ENCODE results near the gene ZNF488.
A peak's percentile ranks its signal among the peaks of the same experiment; 100 is the strongest.

Gene ZNF488

DNA sequence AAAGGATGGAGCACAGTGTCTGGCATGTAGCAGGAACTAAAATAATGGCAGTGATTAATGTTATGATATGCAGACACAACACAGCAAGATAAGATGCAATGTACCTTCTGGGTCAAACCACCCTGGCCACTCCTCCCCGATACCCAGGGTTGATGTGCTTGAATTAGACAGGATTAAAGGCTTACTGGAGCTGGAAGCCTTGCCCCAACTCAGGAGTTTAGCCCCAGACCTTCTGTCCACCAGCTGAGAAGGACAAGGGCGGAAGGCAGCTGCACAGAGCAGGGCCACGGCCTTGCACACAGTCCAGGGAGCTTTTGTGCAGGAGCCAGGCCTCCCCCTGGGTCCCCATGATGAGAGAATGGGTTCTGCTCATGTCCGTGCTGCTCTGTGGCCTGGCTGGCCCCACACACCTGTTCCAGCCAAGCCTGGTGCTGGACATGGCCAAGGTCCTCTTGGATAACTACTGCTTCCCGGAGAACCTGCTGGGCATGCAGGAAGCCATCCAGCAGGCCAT, 35.9 kb downstream of the ZNF488 start, which contains the start of gene RBP3:
Gene RBP3, plus strand, starts transcription at position 226 of the 514 bp plus-strand sequence. Its CDS starts 122 bp downstream, at position 348.
- DNase-seq, result no peak

DNA sequence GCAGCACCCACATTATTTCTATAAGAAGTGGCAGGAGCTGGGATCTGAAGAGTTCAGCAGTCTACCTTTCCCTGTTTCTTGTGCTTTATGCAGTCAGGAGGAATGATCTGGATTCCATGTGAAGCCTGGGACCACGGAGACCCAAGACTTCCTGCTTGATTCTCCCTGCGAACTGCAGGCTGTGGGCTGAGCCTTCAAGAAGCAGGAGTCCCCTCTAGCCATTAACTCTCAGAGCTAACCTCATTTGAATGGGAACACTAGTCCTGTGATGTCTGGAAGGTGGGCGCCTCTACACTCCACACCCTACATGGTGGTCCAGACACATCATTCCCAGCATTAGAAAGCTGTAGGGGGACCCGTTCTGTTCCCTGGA, 36.8 kb downstream of the ZNF488 start:
- no peak for DNase-seq

DNA sequence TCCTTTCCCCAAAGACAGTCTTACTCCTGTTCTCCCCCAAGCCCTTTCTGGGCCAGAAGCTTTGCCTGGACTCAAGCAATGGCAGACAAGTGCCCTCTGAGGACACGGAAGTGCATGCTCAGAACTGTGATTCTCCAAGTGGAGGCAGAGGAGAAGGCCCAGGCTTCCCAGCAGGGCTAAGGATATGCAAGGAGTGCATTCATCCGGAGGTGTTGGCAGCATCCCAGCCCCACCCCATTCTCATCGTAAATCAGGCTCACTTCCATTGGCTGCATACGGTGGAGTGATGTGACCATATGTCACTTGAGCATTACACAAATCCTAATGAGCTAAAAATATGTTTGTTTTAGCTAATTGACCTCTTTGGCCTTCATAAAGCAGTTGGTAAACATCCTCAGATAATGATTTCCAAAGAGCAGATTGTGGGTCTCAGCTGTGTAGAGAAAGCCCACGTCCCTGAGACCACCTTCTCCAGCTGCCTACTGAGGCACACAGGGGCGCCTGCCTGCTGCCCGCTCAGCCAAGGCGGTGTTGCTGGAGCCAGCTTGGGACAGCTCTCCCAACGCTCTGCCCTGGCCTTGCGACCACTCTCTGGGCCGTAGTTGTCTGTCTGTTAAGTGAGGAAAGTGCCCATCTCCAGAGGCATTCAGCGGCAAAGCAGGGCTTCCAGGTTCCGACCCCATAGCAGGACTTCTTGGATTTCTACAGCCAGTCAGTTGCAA, 37.4 kb downstream of the ZNF488 start:
- DNase-seq, result no peak

DNA sequence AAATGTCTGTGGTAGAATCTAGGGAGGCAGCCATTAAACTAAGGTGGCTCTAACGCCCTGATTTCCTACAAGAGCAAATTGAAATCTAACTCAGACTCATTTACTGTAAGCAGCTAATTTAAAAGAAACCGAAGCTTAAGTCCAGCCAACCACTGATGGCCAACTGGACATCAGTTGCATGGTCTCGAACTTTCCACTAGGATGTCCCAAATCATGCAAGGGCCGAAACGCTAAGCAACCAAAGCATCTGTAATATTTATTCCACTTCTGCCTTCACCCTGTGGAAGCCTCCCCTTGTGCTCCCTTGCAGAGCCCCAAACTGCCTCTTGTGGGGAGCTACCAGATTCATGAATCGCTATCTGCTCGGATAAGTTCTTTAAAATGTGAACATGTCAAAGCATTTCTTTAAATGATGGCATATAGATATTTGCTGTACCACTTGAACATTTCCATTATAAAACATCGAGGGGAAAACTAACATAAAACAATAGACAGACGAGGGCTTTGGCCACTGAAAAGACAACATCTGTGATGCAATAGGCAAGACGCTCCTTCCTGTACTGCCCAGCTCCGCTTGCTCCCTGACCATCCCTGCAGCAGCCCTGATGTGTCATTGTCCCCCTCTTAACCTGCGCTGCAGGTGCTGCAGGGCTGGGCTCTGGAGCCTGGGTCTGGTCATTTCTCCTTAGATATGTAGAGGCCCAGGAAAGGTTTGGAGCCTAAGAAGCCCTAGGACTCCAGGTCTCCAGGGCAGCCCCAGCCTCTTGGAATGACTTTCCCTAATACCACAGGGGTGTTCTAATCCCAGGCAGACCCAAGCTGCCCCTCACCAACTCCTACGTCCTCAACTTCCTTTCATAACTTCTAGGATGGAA, 38.9 kb downstream of the ZNF488 start:
- no peak for DNase-seq

DNA sequence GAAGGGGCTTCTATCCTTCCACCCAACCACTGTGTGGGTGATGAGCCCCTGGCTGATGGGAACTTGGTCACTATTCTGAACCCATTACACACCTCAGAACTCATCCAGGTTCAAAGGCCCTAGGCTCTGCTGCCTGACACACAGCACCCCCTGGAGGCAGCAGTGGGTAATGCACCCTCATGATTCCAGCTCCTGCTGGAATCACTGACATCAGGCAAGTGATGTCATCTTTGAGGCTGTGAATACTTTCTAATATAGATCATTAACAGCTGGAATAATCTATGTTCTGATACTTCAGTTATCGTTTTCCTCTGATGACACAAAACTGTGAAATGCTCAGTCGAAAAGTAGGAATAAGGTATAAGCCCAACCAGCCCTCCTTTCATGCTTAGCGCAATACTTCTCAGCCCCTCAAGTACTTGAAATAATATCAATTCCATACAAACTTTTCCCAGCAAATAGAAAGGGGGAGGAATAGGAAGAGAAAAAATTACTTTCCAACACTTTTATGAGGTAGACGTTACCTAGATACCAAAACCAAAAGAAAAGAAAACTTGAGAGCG, 43.4 kb downstream of the ZNF488 start:
- peak; percentile 69 to 76 (median 73) for DNase-seq

DNA sequence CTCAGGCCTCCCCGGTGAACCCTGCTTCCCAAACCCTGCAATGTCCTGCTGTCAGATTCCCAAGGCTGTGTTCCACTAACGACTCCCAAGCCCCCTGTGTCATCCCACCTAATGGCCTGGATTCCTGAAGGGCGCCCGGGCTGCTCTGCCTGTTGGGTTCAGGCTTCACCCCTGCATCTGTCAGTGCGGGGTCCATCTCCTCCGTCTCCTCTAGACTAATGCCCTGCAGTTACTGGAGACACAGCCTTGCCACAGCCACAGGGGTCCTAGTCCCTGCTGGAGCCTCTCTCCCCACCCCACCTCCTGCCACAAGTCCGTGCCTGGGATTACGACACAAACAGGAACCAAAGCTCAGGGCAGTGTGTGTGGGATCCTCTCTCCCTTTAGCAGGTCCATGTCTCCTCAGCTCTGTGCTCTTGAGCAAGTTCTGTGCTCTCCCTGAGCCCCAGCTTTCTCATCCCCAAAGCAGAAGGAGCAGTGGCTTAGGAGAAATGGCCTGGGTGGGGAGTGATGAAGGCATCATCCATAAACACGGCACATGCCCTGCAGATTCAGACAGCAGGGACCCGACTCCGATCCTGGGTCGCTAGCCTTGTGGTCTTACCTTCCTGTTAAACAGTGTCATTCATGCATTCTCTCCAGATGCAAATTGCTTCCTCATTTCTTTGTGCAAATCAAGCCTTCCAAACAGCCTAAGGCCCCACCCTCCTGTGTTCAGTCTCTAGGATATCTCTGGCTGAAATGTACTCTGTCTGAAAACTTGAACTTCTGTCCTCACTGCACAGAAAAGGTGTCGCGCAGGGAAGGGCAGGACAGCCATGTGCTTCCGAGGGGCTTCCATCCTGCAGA, 44.1 kb downstream of the ZNF488 start:
- DNase-seq, result peak in 2 of 3 donors; percentile 10 to 15

DNA sequence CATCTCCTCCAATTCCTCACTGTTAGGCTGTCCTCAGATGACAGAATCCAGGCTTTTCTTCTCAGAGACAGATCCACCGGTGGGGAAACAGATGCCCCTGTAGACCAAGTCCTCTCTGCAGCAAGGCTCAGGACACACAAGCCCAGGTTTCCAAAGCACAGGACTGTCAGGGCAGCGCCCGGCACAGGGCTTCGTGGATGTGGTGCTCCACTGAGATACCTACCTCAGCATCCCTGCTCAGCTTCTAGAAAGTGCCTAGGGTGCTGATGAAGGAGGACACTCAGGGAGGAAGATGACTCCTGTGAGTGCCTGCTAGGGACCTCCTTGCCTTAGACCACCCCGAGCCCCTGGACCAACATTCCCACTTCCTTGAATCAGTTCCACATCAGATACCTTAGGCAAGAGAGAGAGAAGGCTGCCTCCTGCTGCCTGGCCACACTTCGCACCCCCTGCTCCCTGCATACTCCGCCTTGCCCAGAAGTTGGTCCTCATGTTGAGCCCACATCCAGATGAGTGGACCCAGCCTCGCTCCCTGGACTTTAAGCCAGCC, 44.8 kb downstream of the ZNF488 start:
- DNase-seq, result no peak

DNA sequence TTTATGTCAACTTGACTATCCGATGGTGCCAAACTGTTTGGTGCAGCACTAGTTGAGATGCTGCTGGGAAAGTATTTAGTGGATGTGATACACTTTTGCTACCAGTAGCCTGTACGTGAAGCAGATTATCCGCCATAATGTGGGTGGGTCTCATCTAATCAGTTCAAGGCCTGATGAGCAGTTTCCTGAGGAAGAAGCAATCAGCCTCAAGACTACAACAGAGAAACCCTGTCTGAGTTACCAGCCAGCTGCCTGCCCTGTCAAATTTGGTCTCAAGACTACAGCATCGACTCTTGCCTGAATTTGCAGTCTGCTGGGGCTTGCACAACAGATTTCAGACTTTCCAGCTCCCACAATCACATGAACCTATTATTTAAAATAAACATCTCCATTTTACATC, 46.8 kb downstream of the ZNF488 start:
- DNase-seq, result no peak

DNA sequence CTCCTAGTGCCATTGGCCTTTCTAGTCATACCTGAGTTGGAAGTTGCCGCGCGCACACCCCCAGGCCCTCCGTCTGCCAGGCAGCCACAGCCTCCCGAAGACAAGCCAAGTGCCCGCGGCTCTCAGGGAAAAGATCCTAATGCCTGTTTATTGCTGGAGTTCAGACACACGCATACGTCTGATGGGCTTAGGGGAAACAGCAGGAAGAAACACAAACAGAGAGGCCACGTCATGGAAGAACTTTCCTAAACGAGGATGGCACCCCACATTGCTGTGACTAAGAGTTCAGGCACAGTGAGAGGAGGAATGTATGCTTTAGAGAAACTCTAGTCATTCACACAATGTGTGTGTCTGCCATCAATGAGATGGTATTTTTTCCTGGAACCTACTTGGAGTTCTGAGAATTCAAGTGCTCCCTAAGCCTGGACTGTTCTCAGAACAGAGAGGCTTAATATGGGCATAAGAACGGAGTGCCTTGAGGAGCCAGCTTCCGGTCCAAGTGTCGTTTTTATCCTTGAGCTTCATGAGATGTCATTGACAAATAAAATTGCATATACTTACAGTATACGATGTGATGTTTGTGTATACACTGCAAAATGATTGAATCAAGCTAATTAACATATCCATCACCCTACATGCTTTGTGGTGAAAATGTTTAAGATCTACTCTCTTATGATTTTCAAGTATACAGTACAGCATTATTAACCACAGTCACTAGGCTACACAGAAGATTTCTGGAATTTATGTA, 47.5 kb downstream of the ZNF488 start:
- no peak for DNase-seq

DNA sequence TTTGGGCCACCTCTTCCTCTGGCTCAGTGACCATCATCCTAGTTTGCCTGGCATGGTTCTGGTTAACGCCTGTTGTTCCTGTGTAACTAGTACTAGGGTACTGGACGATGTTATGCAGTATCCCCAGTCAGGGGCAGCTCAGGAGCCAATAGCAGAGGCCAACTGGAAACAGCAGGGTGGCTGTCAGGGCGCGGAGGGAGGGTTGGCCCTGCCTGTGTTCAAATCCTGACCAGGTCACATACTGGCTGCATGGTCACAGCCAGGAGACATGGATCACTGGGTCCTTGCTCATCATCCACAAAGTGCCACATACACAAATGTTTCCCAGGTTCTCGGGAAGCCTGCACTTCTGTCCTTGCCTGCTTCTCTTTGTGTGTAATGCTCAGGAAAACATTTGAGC, 48.2 kb downstream of the ZNF488 start:
- DNase-seq, result no peak

DNA sequence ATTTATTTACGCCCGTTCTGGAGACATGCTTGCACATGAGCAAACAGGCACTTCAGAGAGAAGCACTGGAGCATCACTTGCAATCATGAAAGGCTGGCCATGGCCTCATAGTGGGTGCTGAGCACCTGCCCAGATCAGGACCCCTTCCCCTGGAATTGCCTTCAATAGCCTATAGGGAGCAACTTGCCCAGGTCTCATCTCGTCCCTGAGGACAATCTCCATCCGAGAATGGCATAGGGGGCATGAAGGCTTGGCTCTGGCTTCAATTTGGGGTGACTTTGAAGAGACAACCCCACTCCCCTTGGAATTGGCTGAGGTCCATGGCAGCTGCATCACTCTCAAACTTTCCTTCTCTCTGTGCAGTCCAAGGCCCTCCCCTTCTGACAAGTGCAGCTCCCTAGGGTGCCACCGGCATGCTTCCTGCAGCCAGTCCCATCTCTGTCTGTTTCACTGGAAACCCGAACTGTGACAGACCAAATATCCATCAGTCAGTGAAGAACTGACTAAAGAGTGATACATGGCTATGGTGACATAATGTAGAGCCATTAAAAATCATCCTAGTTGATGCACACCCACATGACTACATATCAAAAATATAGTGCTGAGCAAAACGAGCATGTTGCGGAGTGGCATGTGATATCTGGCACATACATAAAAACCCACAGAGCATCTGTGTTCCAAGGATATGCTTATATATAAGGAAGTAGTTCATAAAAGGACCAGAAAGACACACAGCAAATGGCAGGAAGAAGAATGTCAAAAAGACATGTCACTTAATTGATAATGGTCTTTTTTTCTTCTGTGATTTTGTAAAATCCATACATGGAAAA, 49.4 kb downstream of the ZNF488 start:
- DNase-seq, result no peak

DNA sequence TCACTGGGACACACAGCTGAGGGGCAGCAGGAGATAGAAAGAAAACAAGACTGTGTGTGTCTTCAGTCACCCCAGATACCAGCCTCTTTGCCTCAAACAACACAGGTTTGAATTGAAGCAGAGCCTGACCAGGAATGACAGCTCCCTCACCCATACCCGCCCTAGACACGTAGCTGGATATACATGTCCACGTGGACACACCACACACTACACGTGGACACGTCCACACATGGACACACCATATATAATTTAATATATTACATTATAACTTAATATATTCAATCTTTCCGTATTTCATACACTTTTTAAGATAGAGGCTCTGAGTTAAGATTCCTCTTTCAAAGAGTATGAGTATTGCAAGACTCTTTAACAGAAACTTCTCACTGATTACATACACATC, 50.6 kb downstream of the ZNF488 start:
- DNase-seq, result no peak

DNA sequence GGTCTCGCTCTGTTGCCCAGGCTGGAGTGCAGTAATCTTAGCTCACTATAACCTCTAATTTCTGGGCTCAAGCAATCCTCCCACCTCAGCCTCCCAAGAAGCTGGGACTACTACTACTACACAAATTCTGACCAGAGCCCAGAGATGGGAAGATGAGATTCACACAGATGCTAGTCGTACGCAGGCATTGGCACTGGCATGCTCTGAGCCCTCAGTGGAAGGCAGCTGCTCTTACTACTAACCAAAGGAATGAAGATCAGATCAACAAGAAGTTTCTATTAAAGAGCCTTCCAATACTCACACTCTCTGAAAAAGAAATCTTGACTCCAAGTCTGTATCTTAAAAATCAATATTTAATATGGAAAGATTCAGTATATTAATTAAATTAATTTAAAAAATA, 51.1 kb downstream of the ZNF488 start:
- no peak for DNase-seq

DNA sequence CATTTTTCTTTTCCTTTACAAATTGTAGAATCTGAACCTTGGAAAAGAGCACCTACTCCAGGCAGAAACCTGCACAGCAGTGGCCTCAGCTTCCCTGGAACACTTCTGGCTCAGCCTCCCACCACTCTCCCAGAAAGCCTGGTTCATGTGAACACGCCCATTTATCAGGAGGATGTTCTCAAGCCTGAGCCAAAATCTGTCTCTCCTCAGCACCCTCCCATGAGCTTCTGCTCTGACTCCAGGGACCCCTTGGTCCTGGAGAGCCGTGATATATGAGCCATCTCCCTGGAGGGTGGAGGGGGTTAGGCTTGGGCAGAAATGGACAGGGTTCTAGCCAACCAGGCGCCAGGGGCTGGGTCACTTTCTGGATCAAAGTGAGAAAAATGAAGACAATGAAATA, 51.7 kb downstream of the ZNF488 start:
- no peak for DNase-seq

DNA sequence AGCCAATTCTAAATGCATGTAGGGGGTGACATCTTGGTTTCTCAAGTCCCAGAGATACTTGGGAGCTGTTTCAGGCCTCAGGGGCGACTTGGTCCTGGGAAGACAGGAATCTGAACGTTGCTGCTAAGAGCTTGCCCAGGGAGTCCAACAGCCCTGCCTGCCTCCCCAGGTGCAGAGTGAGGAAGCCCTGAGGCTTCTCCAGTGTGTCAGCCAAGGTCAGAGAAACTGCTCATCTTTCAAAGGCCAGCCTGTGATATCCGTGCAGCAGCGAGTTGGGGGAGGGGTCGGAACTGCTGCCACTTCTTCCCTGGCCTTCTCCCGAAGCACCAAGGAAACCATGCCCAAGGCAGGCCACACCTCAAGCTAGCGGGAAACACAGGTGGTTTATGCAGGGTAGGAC, 52.1 kb downstream of the ZNF488 start:
- DNase-seq, result no peak

DNA sequence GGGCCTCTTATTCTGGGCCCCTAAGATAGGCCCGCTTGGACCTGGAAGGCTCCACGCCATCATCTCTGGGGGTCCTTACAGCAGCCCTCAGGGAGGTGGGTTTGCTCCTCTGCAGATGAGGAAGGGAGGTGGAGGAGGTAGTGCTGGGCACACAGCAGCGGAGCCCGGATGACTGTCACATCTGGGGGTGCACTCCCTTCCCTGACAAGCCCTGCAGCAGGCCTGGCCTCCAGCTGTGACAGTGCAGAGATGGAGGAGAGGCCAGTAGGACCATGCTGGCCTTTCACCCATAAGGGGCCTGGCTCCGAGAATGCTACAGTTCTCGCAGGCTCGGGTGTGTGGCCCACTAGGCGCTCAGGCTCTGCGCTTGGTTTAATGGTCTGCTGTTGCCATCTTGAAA, 52.6 kb downstream of the ZNF488 start:
- DNase-seq, result no peak

DNA sequence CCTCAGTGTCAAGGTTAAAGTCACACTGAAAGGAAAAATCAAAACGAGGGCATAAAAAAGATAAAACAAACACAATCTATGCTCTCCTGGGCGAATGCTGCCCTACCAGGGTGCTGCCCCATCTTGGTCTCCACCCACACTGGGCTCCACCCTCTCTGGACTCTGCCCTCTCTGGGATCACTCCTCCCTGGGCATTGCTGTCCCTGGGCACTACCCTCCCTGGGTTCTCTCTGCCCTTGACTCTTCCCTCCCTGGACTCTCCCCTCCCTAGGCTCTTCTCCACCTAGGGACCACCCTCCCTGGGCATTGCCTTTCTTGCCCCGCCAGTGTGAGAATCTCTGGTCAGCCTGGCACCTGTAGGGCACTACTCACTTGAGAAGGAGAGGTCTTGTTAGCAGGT, 53.3 kb downstream of the ZNF488 start:
- no peak for DNase-seq

DNA sequence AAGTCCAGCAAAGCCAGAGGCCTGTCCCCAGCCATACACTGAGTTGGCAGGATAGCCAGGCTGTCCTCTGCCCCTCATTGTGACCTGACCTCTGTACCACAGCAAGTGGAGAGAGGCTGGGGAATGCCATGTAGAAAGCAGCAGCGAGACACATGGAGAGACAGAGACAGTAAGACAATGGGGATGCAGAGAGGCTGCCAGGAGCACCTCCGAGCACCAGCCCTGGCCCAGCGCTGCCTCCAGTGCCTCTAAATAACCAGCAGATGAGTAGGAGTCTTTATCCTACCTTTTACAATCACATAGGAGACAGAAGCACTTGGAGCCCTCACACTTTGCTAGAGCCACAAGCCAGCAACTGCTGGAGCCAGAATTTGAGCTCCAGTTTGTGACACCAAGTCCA, 53.7 kb downstream of the ZNF488 start:
- DNase-seq, result no peak

DNA sequence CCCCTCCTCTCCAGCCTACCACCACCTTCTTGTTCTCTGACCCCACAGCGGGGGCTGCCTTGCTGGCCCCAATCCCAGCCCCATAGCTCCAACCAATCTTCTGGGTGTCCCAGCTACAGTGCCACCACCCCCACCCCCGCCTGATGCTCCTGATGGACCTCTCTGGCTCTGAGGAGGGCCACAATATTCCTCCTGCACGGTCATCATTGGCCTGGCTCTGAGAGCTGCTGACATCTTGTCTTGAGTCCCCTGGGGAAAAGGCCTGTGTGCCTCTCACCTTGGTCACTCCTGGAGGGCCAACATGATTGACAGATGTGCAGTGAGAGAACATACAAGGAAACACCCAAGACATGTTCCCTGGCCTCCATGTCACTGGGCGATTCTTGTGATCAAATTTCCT, 54.2 kb downstream of the ZNF488 start:
- DNase-seq, result no peak

DNA sequence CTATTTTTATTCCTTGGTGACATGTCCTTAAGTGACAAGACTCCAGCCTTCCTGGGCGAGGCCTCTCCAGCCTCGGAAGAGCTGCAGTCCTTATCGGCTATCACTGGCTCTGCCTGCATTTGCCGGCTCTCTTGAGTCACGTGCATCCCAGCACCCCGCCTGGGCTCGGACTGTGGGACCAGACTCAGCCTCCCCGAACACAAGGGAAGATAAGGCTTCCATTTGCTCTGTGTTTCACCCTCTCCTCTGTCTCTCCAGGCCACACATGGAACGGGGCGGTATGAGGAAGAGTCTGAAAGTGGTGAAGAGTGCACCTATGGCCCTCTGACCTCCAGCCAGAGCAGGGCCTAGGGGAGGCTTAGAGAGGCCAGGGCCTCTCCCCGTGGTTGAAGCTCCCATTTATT, 57.2 kb downstream of the ZNF488 start:
- no peak for DNase-seq

Measured in suppressor macrophage treated with lipopolysaccharide for 1 hour (primary cell).